HK-2 (cell line): ENCODE data around the gene SNAP23.
A peak's percentile ranks its signal among the peaks of the same experiment; 100 is the strongest.

ENCODE experiments used
- DNase-seq: peaks from one replicate; pipeline ENCODE4 v3.0.0-alpha.2; 2018; ENCODE audit not compliant: unreplicated experiment

Gene SNAP23

GRCh38 chr15:42558739-42559138 lies 63.3 kb downstream of the SNAP23 start:
- DNase-seq: no peak

GRCh38 chr15:42575188-42576039 lies 80.0 kb downstream of the SNAP23 start, which contains the start of gene STARD9:
Gene STARD9, plus strand, starts transcription at chr15:42575606. Its CDS starts 110 bp downstream, at chr15:42575716.
- peak; percentile 97 for DNase-seq

GRCh38 chr15:42576040-42576594 lies 80.7 kb downstream of the SNAP23 start:
- no peak for DNase-seq

- no peak for DNase-seq
These were observed 81.3 kb downstream of the SNAP23 start for GRCh38 chr15:42576776-42577175.

- DNase-seq: no peak
These were observed 82.1 kb downstream of the SNAP23 start for GRCh38 chr15:42577514-42578031.

- DNase-seq: no peak
These were observed 83.6 kb downstream of the SNAP23 start for GRCh38 chr15:42578984-42579537.

- no peak for DNase-seq
These were observed 85.9 kb downstream of the SNAP23 start for GRCh38 chr15:42581272-42581730.
